GM12865 (cell line): ENCODE measurements around the gene HELQ.

ENCODE experiments used
- DNase-seq: peaks from one replicate; pipeline ENCODE4 v3.0.0; 2010; ENCODE audit warnings: low read depth
- H3K4me3 ChIP-seq: 2 replicates; pipeline ENCODE4 v1.5.1; 2011; ENCODE audit warnings: mild to moderate bottlenecking, low read depth, low read length, control low read depth
- CTCF ChIP-seq: IDR thresholded peaks from 2 replicates; pipeline ENCODE4 v1.5.1; 2011; ENCODE audit warnings: low read length, control low read depth, low read depth, inconsistent platforms; ENCODE audit not compliant: insufficient read depth; ENCODE audit errors: missing control alignments

HELQ gene

GRCh38 chr4:83456184-83456501 lies 520 bp upstream of the HELQ start:
- DNase-seq: no peak
- no peak for TF ChIP-seq CTCF
- peak overlapping the region; percentile 86 for H3K4me3 ChIP-seq

- no peak for DNase-seq
- peak overlapping the region; percentile 86 for H3K4me3 ChIP-seq
- TF ChIP-seq CTCF: no peak
These were observed 937 bp downstream of the HELQ start for GRCh38 chr4:83454686-83455085.

DNA sequence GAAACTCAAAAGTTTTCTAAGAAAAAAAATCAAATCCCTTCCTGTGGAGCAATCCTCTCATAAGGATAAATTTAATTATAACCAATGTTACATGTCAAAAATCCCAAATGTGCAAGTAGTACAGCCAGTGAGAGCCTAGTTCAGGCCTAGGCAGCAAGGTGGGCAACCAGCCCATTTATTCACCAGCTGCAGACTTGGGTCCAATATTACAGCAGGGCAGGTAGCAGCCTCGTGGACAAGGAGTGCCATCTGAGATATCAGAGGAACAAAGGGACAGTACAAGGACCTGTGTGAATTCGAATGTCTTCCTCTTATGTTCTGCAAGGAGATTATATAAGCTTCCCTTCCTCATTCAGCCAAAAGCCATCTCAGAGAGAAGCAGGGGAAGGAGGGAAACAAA lies 6.6 kb downstream of the HELQ start:
- no peak for DNase-seq
- no peak overlapping the region for H3K4me3 ChIP-seq
- no peak for TF ChIP-seq CTCF

DNA sequence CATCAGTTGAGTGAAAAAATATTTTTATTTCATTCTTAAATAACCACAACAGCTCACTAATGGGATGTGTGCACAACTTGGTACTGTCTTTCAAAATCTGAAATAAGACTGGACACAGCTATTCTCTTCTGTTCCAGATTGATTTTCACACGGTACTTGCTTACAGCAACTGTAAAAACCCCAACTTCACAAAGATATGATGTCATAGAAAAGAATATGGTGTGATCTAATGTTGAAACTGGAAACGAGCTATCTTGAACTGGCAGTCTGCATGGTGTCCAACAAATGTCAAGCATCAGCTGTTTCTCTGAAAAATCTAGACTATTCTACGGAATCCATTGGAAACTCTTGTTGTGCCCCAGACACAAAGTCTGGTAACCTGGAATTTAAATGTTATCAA lies 14.7 kb downstream of the HELQ start:
- no peak for TF ChIP-seq CTCF
- H3K4me3 ChIP-seq: no peak overlapping the region
- no peak for DNase-seq

- DNase-seq: no peak
- H3K4me3 ChIP-seq: no peak overlapping the region
- TF ChIP-seq CTCF: no peak
These were observed 15.3 kb downstream of the HELQ start for GRCh38 chr4:83440148-83440814.

- no peak overlapping the region for H3K4me3 ChIP-seq
- no peak for DNase-seq
- no peak for TF ChIP-seq CTCF
These were observed 16.9 kb downstream of the HELQ start for GRCh38 chr4:83438719-83439118.

DNA sequence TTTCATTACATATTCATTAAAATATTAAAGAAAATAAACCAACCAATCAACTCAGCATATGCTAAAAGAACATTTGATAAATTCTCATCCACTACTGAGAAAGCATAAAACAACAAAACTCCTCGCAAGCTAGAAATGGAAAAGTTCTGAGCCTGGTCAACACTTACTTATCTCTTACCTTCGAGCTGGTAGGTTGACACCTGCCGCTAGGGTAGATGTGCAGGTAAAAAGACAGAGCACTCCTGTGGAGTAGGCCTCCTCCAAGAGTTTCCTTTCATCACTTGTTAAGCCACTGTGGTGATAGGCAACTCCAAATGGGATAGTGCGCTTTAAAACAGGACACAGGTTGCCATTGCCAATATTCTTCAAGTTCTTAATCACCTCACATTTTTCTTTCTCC lies 18.9 kb downstream of the HELQ start:
- TF ChIP-seq CTCF: no peak
- no peak overlapping the region for H3K4me3 ChIP-seq
- DNase-seq: no peak
